HEK293 (cell line): Measurements from ENCODE around the gene LILRB2.

ENCODE experiments used
- CTCF ChIP-seq: fragments of 450-650 bp; formaldehyde crosslinking; IDR thresholded peaks from 2 replicates; pipeline ENCODE4 v1.5.1; 2016; ENCODE audit warnings: missing biosample characterization, missing genetic modification characterization
- KLF9 ChIP-seq: fragments of 450-650 bp; formaldehyde crosslinking; IDR thresholded peaks from 2 replicates; pipeline ENCODE4 v1.5.1; 2016; ENCODE audit warnings: missing biosample characterization, missing genetic modification characterization, low read depth
- MEIS1 ChIP-seq: sonication (generic); formaldehyde crosslinking; IDR thresholded peaks from 2 replicates; pipeline ENCODE4 v1.8.1; 2022; ENCODE audit warnings: missing genetic modification reagents, mild to moderate bottlenecking, borderline replicate concordance
- ZBTB20 ChIP-seq: fragments of 450-650 bp; formaldehyde crosslinking; IDR thresholded peaks from 2 replicates; pipeline ENCODE4 v1.5.1; 2016; ENCODE audit warnings: missing biosample characterization, missing genetic modification characterization
- ZFP37 ChIP-seq: fragments of 450-650 bp; formaldehyde crosslinking; IDR thresholded peaks from 2 replicates; pipeline ENCODE4 v1.5.1; 2016; ENCODE audit warnings: missing biosample characterization, missing genetic modification characterization
- ZNF280D ChIP-seq: fragments of 450-650 bp; formaldehyde crosslinking; IDR thresholded peaks from 2 replicates; pipeline ENCODE4 v1.5.1; 2016; ENCODE audit warnings: missing biosample characterization, missing genetic modification characterization
- ZNF302 ChIP-seq: fragments of 450-650 bp; formaldehyde crosslinking; IDR thresholded peaks from 2 replicates; pipeline ENCODE4 v1.5.1; 2016; ENCODE audit warnings: missing biosample characterization, missing genetic modification characterization, low read depth
- ZNF324 ChIP-seq: fragments of 450-650 bp; formaldehyde crosslinking; IDR thresholded peaks from 2 replicates; pipeline ENCODE4 v1.5.1; 2016; ENCODE audit warnings: missing biosample characterization, missing genetic modification characterization
- ZNF37A ChIP-seq: fragments of 450-650 bp; IDR thresholded peaks from 2 replicates; pipeline ENCODE4 v1.5.1; 2018; ENCODE audit warnings: missing biosample characterization, missing genetic modification characterization
- ZNF76 ChIP-seq: fragments of 450-650 bp; formaldehyde crosslinking; IDR thresholded peaks from 2 replicates; pipeline ENCODE4; 2016; ENCODE audit warnings: low read depth, missing biosample characterization, missing genetic modification characterization, borderline replicate concordance
- ZSCAN5A ChIP-seq: fragments of 450-650 bp; formaldehyde crosslinking; IDR thresholded peaks from 2 replicates; pipeline ENCODE4 v1.5.1; 2016; ENCODE audit warnings: missing biosample characterization, missing genetic modification characterization
- TF ChIP-seq, protein P1 (sequence below): fragments of 450-650 bp; formaldehyde crosslinking; IDR thresholded peaks from 2 replicates; pipeline ENCODE4 v1.5.1; 2016; ENCODE audit warnings: missing biosample characterization, missing genetic modification characterization
- TF ChIP-seq, protein P2 (sequence below): fragments of 450-650 bp; formaldehyde crosslinking; conservative IDR thresholded peaks from 2 replicates; pipeline ENCODE4 v1.5.1; 2016; ENCODE audit warnings: low read depth, missing biosample characterization, missing genetic modification characterization

DNA sequence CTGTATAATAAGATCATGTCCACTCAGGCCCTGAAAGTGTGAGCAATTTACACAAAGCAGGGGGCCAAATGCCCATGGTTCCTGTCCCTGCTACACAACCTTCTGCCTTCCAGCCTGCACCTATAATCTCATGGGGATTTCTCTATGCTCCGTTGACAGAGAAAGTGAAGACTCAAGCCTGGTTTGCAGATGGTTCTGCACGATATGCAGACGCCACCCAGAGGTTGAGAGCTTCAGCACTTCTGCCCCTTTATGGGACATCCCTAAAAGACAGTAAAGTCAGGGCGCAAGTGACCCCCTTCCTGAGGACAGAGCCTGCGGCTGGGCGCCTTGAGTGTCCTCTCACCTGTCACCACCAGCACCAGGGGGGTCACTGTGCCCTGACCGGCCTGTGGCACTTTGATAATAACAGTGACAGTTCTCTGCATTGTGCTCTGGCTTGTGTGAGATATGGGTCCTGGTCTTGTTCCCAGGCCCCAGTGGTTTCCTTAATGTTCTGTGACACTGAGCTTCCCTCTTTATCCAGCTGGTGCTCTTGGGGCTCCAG, 16.9 kb upstream of the LILRB2 start:
- TF ChIP-seq ZFP37 (tag by site-specific recombination) = no peak
- TF ChIP-seq ZBTB20 (tag by site-specific recombination) = no peak
- TF ChIP-seq CTCF (tag by site-specific recombination) = no peak
- no peak for TF ChIP-seq ZNF37A (tag by site-specific recombination)
- TF ChIP-seq MEIS1 (CRISPR knock-in tag) = no peak
- no peak for TF ChIP-seq ZNF324 (tag by site-specific recombination)
- TF ChIP-seq ZNF302 (tag by site-specific recombination) = no peak
- TF ChIP-seq, protein P1, sequence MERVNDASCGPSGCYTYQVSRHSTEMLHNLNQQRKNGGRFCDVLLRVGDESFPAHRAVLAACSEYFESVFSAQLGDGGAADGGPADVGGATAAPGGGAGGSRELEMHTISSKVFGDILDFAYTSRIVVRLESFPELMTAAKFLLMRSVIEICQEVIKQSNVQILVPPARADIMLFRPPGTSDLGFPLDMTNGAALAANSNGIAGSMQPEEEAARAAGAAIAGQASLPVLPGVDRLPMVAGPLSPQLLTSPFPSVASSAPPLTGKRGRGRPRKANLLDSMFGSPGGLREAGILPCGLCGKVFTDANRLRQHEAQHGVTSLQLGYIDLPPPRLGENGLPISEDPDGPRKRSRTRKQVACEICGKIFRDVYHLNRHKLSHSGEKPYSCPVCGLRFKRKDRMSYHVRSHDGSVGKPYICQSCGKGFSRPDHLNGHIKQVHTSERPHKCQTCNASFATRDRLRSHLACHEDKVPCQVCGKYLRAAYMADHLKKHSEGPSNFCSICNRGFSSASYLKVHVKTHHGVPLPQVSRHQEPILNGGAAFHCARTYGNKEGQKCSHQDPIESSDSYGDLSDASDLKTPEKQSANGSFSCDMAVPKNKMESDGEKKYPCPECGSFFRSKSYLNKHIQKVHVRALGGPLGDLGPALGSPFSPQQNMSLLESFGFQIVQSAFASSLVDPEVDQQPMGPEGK = no peak
- no peak for TF ChIP-seq ZNF280D (tag by site-specific recombination)
- TF ChIP-seq KLF9 (tag by site-specific recombination) = no peak
- no peak for TF ChIP-seq ZNF76 (tag by site-specific recombination)
- TF ChIP-seq, protein P2, sequence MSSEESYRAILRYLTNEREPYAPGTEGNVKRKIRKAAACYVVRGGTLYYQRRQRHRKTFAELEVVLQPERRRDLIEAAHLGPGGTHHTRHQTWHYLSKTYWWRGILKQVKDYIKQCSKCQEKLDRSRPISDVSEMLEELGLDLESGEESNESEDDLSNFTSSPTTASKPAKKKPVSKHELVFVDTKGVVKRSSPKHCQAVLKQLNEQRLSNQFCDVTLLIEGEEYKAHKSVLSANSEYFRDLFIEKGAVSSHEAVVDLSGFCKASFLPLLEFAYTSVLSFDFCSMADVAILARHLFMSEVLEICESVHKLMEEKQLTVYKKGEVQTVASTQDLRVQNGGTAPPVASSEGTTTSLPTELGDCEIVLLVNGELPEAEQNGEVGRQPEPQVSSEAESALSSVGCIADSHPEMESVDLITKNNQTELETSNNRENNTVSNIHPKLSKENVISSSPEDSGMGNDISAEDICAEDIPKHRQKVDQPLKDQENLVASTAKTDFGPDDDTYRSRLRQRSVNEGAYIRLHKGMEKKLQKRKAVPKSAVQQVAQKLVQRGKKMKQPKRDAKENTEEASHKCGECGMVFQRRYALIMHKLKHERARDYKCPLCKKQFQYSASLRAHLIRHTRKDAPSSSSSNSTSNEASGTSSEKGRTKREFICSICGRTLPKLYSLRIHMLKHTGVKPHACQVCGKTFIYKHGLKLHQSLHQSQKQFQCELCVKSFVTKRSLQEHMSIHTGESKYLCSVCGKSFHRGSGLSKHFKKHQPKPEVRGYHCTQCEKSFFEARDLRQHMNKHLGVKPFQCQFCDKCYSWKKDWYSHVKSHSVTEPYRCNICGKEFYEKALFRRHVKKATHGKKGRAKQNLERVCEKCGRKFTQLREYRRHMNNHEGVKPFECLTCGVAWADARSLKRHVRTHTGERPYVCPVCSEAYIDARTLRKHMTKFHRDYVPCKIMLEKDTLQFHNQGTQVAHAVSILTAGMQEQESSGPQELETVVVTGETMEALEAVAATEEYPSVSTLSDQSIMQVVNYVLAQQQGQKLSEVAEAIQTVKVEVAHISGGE (tag by site-specific recombination) = no peak
- no peak for TF ChIP-seq ZSCAN5A (tag by site-specific recombination)
